Hypothalamus (tissue), 51 donors: ENCODE data around the gene GNPTG.
A peak's percentile ranks its signal among the peaks of the same experiment; 100 is the strongest.

Source experiments
- DNase-seq, 51 donors: peaks; one replicate each; lab custom pipeline; 2025; lab: John Stamatoyannopoulos, UW

The GNPTG gene

GRCh38 chr16:1332618-1333148 is 19.0 kb upstream of the GNPTG start:
- no peak for DNase-seq

- DNase-seq, result peak in 20 of 51 donors; percentile 8 to 63 (median 34)
Observed at GRCh38 chr16:1333149-1333812, 18.4 kb upstream of the GNPTG start, which contains the start of gene BAIAP3. TSS of gene BAIAP3 (plus strand) at chr16:1333645. CDS start at chr16:1338550, 4,905 bp downstream.

DNA sequence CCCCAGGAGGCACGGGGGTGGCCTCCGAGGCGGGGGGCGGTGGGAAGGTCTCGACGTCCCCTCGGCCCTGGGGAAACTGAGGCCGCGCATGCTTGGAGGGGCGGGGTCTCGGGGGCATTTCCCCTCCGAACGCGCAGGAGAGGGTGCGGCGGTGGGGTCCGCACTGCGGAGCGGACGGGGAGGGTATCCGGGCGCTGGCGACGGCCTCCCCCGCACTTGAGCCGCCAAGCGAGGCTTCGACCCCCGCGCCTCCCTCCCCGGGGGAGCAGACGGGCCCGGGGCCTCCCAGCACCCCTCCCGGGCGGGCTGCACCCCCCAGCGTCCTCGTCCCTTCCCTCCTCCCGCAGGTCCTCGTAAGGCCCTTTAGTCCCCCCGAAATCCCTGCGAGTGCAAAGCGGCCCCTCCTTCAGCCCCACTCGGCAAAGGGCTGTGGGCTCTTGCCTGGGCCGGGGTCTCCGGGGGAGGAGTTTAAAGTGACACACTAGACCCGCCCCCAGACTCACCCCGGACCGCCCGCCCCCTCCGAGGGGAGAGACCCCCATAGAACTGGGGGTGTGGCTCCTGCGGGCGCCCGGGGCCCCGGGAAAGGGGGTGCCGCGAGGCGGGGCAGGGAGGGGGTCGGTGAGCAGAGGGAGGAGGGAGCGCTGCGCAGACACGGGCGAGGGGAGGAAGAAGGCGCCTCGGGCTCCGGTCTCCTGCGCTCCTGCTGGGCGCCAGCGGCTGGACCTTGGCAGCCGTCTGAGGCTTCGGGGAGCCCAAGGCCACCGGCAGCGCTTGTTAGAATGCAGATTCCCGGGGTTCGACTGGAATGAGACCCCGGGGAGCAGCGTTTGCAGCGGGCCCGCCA is 17.7 kb upstream of the GNPTG start:
- DNase-seq, result no peak

DNA sequence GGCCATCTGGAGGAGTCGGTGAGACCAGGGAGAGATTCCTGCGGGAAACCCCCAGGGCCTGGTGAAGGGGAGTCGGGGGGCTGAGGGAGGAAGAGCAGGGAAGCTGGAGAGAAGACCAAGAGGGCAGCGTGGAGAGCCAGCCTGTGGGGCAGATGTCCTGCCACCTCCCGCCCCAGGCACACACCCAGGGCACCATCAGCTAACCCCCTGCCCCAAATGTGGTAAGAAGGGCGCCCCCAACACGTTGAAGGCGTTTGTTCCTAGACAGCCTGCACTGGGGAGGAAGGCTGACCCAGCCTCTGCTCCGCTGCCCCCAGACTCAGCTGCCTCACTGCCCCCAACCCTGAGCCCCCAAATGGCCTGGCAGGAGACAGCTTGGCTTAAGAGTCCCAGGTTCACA is 17.0 kb upstream of the GNPTG start:
- no peak for DNase-seq

- DNase-seq, result peak in 24 of 51 donors; percentile 12 to 75 (median 52)
Observed at GRCh38 chr16:1335211-1335971, 16.3 kb upstream of the GNPTG start.

GRCh38 chr16:1335996-1336395 is 15.7 kb upstream of the GNPTG start:
- peak in 30 of 51 donors; percentile 8 to 63 (median 44) for DNase-seq

DNA sequence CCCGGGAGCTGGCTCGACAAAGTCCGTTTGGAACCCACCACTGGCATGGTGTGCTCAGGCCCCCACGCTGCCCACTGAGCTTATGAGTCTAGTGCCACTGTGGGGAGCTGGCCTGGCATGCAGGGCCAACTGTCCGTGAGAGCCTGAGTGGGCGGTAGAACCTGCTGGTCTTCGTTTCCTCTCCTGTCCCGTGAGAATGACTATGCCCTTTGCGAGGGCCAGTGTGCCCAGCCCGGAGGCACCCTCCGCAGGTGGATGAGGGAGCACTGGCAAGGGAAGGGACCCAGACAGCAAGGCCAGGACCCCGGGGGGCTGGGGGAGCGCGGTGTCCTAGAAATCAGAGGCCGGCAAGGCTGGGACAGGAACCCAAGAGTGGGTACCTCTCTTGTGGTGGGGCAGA is 15.1 kb upstream of the GNPTG start:
- DNase-seq, result no peak

GRCh38 chr16:1337486-1337885 is 14.2 kb upstream of the GNPTG start:
- peak in 3 of 51 donors; percentile 16 to 33 (median 20) for DNase-seq

DNA sequence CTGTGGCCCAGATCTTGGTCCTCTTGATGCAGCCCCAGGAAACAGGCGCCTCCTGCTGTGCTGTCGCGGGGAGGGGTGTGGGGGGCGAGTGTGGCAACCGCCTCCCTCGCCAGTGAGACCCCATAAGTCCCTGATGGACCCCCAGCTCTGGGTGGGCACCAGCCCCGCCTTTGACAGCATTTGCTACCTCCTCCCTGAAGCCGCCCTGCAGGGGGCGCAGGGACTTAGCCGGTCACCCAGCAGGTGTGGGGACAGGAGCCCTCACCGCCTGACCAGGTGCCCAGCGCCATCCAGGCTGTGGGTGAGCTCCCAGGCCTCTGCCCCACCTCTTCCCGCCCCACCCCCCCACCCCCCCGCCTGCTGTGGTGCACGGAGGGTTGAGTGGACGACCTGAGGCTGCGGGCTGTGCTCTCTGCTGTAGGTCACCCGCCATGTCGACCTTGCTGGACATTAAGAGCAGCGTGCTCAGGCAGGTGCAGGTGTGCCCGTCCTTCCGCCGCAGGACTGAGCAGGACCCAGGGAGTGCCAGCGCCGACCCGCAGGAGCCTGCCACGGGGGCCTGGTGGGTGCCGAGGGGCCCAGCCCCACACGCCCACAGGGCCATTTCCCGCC is 13.5 kb upstream of the GNPTG start:
- no peak for DNase-seq

- DNase-seq, result no peak
Observed at GRCh38 chr16:1338855-1339675, 12.7 kb upstream of the GNPTG start.

GRCh38 chr16:1340730-1341494 is 10.8 kb upstream of the GNPTG start:
- DNase-seq, result no peak

GRCh38 chr16:1341495-1342420 is 10.0 kb upstream of the GNPTG start:
- no peak for DNase-seq

- DNase-seq, result peak in 48 of 51 donors; percentile 8 to 90 (median 66)
Observed at GRCh38 chr16:1342526-1343427, 9.0 kb upstream of the GNPTG start.

GRCh38 chr16:1343428-1344242 is 8.1 kb upstream of the GNPTG start:
- DNase-seq, result no peak

DNA sequence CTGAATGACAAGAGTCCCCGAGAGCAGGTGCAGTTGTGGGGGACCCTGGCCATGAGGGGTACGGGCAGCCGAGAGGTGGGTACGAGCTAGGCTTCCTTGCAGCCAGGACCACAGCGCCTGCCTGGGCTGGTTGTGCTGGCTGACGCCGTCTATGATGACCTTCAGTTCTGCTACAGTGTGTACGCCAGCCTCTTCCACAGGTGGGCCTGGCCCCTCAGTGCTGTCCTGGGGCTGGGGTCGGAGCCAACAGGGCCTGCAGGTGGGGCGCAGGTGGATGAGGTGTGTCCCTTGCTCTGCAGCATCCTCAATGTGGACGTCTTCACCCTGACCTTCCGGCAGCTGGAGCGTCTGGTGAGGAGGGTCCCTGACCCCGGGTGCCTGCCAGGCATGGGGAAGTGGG is 7.2 kb upstream of the GNPTG start:
- DNase-seq, result no peak

DNA sequence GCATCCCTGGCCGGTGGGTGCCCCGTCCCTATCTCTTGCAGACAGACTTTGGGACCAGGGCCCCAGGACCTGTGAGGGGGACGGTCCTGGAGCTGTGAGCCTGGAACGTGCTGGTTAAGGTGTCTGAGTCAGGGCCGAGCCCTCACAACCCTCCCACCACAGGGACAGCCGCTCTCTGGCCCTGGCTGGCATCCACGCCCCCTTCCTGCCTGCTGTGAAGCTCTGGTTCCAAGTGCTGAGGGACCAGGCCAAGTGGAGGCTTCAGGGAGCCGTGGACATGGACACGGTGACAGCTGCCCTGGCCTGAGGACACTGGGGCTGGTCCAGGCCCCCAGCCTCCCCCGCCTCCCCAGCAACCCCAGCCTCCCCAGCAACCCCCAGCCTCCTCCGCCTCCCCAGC is 6.6 kb upstream of the GNPTG start:
- DNase-seq, result no peak
